Stimulated activated naive CD8-positive, alpha-beta T cell treated with anti-CD3 and anti-CD28 coated beads, Interleukin-15, amount 100 ng/mL, for 72 hours (primary cell): Measurements from ENCODE around the gene NPEPL1.

ENCODE experiments used
- ATAC-seq: fragments of 150-1000 bp; cut with Tn5 transposase; 2 replicates; pipeline ENCODE4 v1.10.0; 2021; ENCODE audit warnings: mild to moderate bottlenecking, moderate library complexity
- DNase-seq, 2 donors: peaks; one replicate each; pipeline ENCODE4 v3.0.0; 2021 to 2022
- H3K27ac Mint-ChIP-seq, 2 donors: one replicate each; pipeline ENCODE4 v1.8.0; 2022; ENCODE audit warnings: mild to moderate bottlenecking in 2 of 2, mixed read lengths in 2 of 2, moderate library complexity in 2 of 2
- H3K27me3 Mint-ChIP-seq: one replicate; pipeline ENCODE4 v1.8.0; 2022; ENCODE audit warnings: mixed read lengths
- H3K4me1 Mint-ChIP-seq: one replicate; pipeline ENCODE4 v1.8.0; 2022; ENCODE audit warnings: mild to moderate bottlenecking, mixed read lengths
- H3K4me3 Mint-ChIP-seq, 2 donors: one replicate each; pipeline ENCODE4 v1.8.0; 2022; ENCODE audit warnings: mild to moderate bottlenecking in 2 of 2, mixed read lengths in 2 of 2, moderate library complexity in 1 of 2
- H3K9me3 Mint-ChIP-seq, 2 donors: one replicate each; pipeline ENCODE4 v1.8.0; 2022; ENCODE audit warnings: mixed read lengths in 2 of 2

NPEPL1 gene

GRCh38 chr20:58760856-58761255 is 68.3 kb downstream of the NPEPL1 start:
- no peak for ATAC-seq
- Mint-ChIP-seq H3K9me3 (no peaks in the 10 kb centered on the region), H3K4me3 (no peak overlapping the region), H3K27ac (no peak overlapping the region), H3K4me1 (no peaks in the 10 kb centered on the region), H3K27me3 (peaks cover 52% of the 10 kb centered on the region)
- no peak for DNase-seq

- Mint-ChIP-seq H3K27me3 (peaks cover 63% of the 10 kb centered on the region), H3K27ac (no peak overlapping the region), H3K9me3 (no peaks in the 10 kb centered on the region), H3K4me3 (no peak overlapping the region), H3K4me1 (no peaks in the 10 kb centered on the region)
- DNase-seq (no peak), ATAC-seq (no peak)
These were observed 69.5 kb downstream of the NPEPL1 start for GRCh38 chr20:58762120-58762519.

- DNase-seq (no peak), ATAC-seq (no peak)
- Mint-ChIP-seq H3K4me1 (no peaks in the 10 kb centered on the region), H3K4me3 (no peak overlapping the region), H3K27me3 (peaks cover 63% of the 10 kb centered on the region), H3K27ac (no peak overlapping the region), H3K9me3 (no peaks in the 10 kb centered on the region)
These were observed 70.5 kb downstream of the NPEPL1 start for GRCh38 chr20:58763076-58763475.
